ENCODE data around the gene RNF115. TPM values are rescaled to one million over a fixed set of nuclear protein-coding genes. Genes with fewer than 3 reads are reported as not detected.

The RNF115 gene
- total RNA-seq, 3 donors from 2014 or later (not counting 1 experiment from before 2014, with no cell fraction given), result 26.7 to 31.8 (median 30.8) TPM

GRCh38 chr1:145845514-145846161, 21.7 kb upstream of the RNF115 start, which contains the start of gene NUDT17:
Gene NUDT17, plus strand, starts transcription at chr1:145845630. Its CDS starts 11 bp downstream, at chr1:145845641.
- peaks cover 12% of the 10 kb centered on the region for H3K36me3 Mint-ChIP-seq
- no peaks in the 10 kb centered on the region for H3K9me3 ChIP-seq (ENCODE audit: control insufficient read depth, insufficient read depth, low read length)
- ATAC-seq (peak; percentile 86 to 89 (median 87)), DNase-seq (peak; percentile 74 to 88)
- H3K4me3 ChIP-seq (ENCODE audit: low read length), result peak within 1 kb of the TSS; percentile 68
- no peak within 1 kb of the TSS for H3K4me3 Mint-ChIP-seq
- intact Hi-C loops (cut with micrococcal nuclease), result loop anchor here (1.0 to 5.0 kb wide), 4 partner anchors 65 to 168 kb away; partner anchors contain the start of genes ANKRD34A, ITGA10 and POLR3GL
- peak within 1 kb of the TSS; percentile 44 for H3K27ac ChIP-seq (ENCODE audit: low read length)
- peak; percentile 88 for TF ChIP-seq CTCF (IDR thresholded peaks at IDR 0.05)
- H3K4me1 Mint-ChIP-seq, result no peaks in the 10 kb centered on the region
- WGBS (ENCODE audit: insufficient coverage), result under 1% methylated on average over 50 of the region's 50 CpGs
- H3K27me3 ChIP-seq (ENCODE audit: control insufficient read depth, insufficient read depth, low read length), result no peaks in the 10 kb centered on the region
- H3K36me3 ChIP-seq (ENCODE audit: control insufficient read depth, insufficient read depth, low read length), result peaks cover 40% of the 10 kb centered on the region
- peaks cover 20% of the 10 kb centered on the region for H3K4me1 ChIP-seq (ENCODE audit: control insufficient read depth, insufficient read depth, low read length)
- H3K27ac Mint-ChIP-seq, result no peak within 1 kb of the TSS
- no peaks in the 10 kb centered on the region for H3K9me3 Mint-ChIP-seq
- no peaks in the 10 kb centered on the region for H3K27me3 Mint-ChIP-seq (ENCODE audit: low read depth in 2 of 2)

GRCh38 chr1:145845144-145845513, 21.2 kb upstream of the RNF115 start:
- Histone ChIP-seq H3K4me1 (ENCODE audit: control insufficient read depth, insufficient read depth, low read length) (peaks cover 20% of the 10 kb centered on the region), H3K36me3 (ENCODE audit: control insufficient read depth, insufficient read depth, low read length) (peaks cover 38% of the 10 kb centered on the region), H3K27ac (ENCODE audit: low read length) (peak overlapping the region; percentile 44), H3K4me3 (ENCODE audit: low read length) (peak overlapping the region; percentile 68), H3K27me3 (ENCODE audit: control insufficient read depth, insufficient read depth, low read length) (no peaks in the 10 kb centered on the region), H3K9me3 (ENCODE audit: control insufficient read depth, insufficient read depth, low read length) (no peaks in the 10 kb centered on the region)
- no peaks in the 10 kb centered on the region for H3K4me1 Mint-ChIP-seq
- 1% methylated on average over 4 of the region's 4 CpGs for WGBS (ENCODE audit: insufficient coverage)
- no peak overlapping the region for H3K27ac Mint-ChIP-seq
- intact Hi-C loops (cut with micrococcal nuclease), result loop anchor here (1.0 to 5.0 kb wide), 4 partner anchors 65 to 168 kb away; partner anchors contain the start of genes ANKRD34A, ITGA10 and POLR3GL
- ATAC-seq (peak; percentile 38 to 53 (median 45)), DNase-seq (no peak)
- no peak overlapping the region for H3K4me3 Mint-ChIP-seq
- TF ChIP-seq CTCF (IDR thresholded peaks at IDR 0.05), result no peak
- H3K36me3 Mint-ChIP-seq, result peaks cover 12% of the 10 kb centered on the region
- H3K27me3 Mint-ChIP-seq (ENCODE audit: low read depth in 2 of 2), result no peaks in the 10 kb centered on the region
- H3K9me3 Mint-ChIP-seq, result no peaks in the 10 kb centered on the region

GRCh38 chr1:145843031-145843430, 19.1 kb upstream of the RNF115 start:
- H3K9me3 ChIP-seq (ENCODE audit: control insufficient read depth, insufficient read depth, low read length), result no peaks in the 10 kb centered on the region
- Mint-ChIP-seq H3K36me3 (peaks cover 12% of the 10 kb centered on the region), H3K4me3 (no peak overlapping the region), H3K27me3 (ENCODE audit: low read depth in 2 of 2) (no peaks in the 10 kb centered on the region), H3K27ac (no peak overlapping the region), H3K4me1 (no peaks in the 10 kb centered on the region), H3K9me3 (no peaks in the 10 kb centered on the region)
- no peaks in the 10 kb centered on the region for H3K27me3 ChIP-seq (ENCODE audit: control insufficient read depth, insufficient read depth, low read length)
- H3K4me1 ChIP-seq (ENCODE audit: control insufficient read depth, insufficient read depth, low read length), result peaks cover 20% of the 10 kb centered on the region
- H3K36me3 ChIP-seq (ENCODE audit: control insufficient read depth, insufficient read depth, low read length), result peaks cover 46% of the 10 kb centered on the region
- no peak for TF ChIP-seq CTCF (IDR thresholded peaks at IDR 0.05)
- no peak overlapping the region for H3K27ac ChIP-seq (ENCODE audit: low read length)
- H3K4me3 ChIP-seq (ENCODE audit: low read length), result no peak overlapping the region
- DNase-seq (no peak), ATAC-seq (no peak)
- 100% methylated on average over 1 of the region's 3 CpGs for whole genome bisulfite sequencing (ENCODE audit: insufficient coverage)
- intact Hi-C loops (cut with micrococcal nuclease), result no loop called here
